Progenitor cell of endocrine pancreas (in vitro differentiated cells): Measurements from ENCODE around the gene FAM210B. TPM values are rescaled to one million over a fixed set of nuclear protein-coding genes. Genes with fewer than 3 reads are reported as not detected.
A peak's percentile ranks its signal among the peaks of the same experiment; 100 is the strongest.

Experiments
- DNase-seq: peaks from one replicate; pipeline ENCODE4 v3.0.0; 2021; ENCODE audit warnings: low spot score; ENCODE audit not compliant: unreplicated experiment
- H3K27ac Mint-ChIP-seq: 2 replicates; pipeline ENCODE4 v1.8.0; 2021; ENCODE audit warnings: mild to moderate bottlenecking, moderate library complexity, mixed read lengths
- H3K27me3 Mint-ChIP-seq: 2 replicates; pipeline ENCODE4 v1.8.0; 2021; ENCODE audit warnings: mixed read lengths
- H3K36me3 Mint-ChIP-seq: 2 replicates; pipeline ENCODE4 v1.8.0; 2022; ENCODE audit warnings: mixed read lengths; ENCODE audit not compliant: insufficient read depth
- H3K4me1 Mint-ChIP-seq: 2 replicates; pipeline ENCODE4 v1.8.0; 2021; ENCODE audit warnings: low read depth, mixed read lengths
- H3K4me3 Mint-ChIP-seq: 2 replicates; pipeline ENCODE4 v1.8.0; 2021; ENCODE audit warnings: low read depth, mild to moderate bottlenecking, moderate library complexity, mixed read lengths
- H3K9me3 Mint-ChIP-seq: 2 replicates; pipeline ENCODE4 v1.8.0; 2021; ENCODE audit warnings: low read depth, mixed read lengths
- total RNA-seq: library from RNA; stranded (reverse); gene quantifications from 2 replicates; pipeline ENCODE4 v1.2.1, GENCODE V29; 2021
- TF ChIP-seq, protein P1 (sequence below): fragments of 200-600 bp; sonication (generic); IDR thresholded peaks from one replicate; pipeline ENCODE4 v1.5.0; 2021; ENCODE audit warnings: antibody characterized with exemption, mild to moderate bottlenecking; ENCODE audit not compliant: unreplicated experiment

The FAM210B gene
- total RNA-seq, 1 donor from 2014 or later = 60.3 TPM

- Mint-ChIP-seq H3K4me1 (peaks cover 18% of the 10 kb centered on the region), H3K9me3 (no peaks in the 10 kb centered on the region), H3K36me3 (peaks cover 10% of the 10 kb centered on the region), H3K27me3 (no peaks in the 10 kb centered on the region), H3K27ac (no peak overlapping the region), H3K4me3 (no peak overlapping the region)
- no peak for DNase-seq
- TF ChIP-seq, protein P1, sequence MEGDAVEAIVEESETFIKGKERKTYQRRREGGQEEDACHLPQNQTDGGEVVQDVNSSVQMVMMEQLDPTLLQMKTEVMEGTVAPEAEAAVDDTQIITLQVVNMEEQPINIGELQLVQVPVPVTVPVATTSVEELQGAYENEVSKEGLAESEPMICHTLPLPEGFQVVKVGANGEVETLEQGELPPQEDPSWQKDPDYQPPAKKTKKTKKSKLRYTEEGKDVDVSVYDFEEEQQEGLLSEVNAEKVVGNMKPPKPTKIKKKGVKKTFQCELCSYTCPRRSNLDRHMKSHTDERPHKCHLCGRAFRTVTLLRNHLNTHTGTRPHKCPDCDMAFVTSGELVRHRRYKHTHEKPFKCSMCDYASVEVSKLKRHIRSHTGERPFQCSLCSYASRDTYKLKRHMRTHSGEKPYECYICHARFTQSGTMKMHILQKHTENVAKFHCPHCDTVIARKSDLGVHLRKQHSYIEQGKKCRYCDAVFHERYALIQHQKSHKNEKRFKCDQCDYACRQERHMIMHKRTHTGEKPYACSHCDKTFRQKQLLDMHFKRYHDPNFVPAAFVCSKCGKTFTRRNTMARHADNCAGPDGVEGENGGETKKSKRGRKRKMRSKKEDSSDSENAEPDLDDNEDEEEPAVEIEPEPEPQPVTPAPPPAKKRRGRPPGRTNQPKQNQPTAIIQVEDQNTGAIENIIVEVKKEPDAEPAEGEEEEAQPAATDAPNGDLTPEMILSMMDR = no peak
Observed at GRCh38 chr20:56391596-56392131, 32.9 kb downstream of the FAM210B start.

GRCh38 chr20:56392132-56392880 is 33.5 kb downstream of the FAM210B start, which contains the start of the genes AURKA and CSTF1:
TSS of gene AURKA (minus strand) at chr20:56392215. CDS start at chr20:56388197, 4,018 bp downstream.
TSS of gene CSTF1 (plus strand) at chr20:56392645. CDS start at chr20:56395553, 2,908 bp downstream.
- Mint-ChIP-seq H3K27ac (peak within 1 kb of the TSS; percentile 90), H3K9me3 (no peaks in the 10 kb centered on the region), H3K36me3 (peaks cover 13% of the 10 kb centered on the region), H3K4me1 (peaks cover 18% of the 10 kb centered on the region), H3K27me3 (no peaks in the 10 kb centered on the region), H3K4me3 (no peak within 1 kb of the TSS)
- peak; percentile 98 for DNase-seq
- TF ChIP-seq, protein P1 = no peak

GRCh38 chr20:56392881-56393482 is 34.2 kb downstream of the FAM210B start:
- no peak for DNase-seq
- TF ChIP-seq, protein P1 = no peak
- Mint-ChIP-seq H3K27me3 (no peaks in the 10 kb centered on the region), H3K9me3 (no peaks in the 10 kb centered on the region), H3K36me3 (peaks cover 14% of the 10 kb centered on the region), H3K27ac (peak overlapping the region; percentile 90), H3K4me3 (no peak overlapping the region), H3K4me1 (peaks cover 18% of the 10 kb centered on the region)

GRCh38 chr20:56393653-56394052 is 34.9 kb downstream of the FAM210B start:
- H3K4me1 Mint-ChIP-seq = peaks cover 18% of the 10 kb centered on the region
- peaks cover 17% of the 10 kb centered on the region for H3K36me3 Mint-ChIP-seq
- H3K9me3 Mint-ChIP-seq = no peaks in the 10 kb centered on the region
- peak overlapping the region; percentile 90 for H3K27ac Mint-ChIP-seq
- no peak for DNase-seq
- TF ChIP-seq, protein P1 = no peak
- no peak overlapping the region for H3K4me3 Mint-ChIP-seq
- no peaks in the 10 kb centered on the region for H3K27me3 Mint-ChIP-seq

DNA sequence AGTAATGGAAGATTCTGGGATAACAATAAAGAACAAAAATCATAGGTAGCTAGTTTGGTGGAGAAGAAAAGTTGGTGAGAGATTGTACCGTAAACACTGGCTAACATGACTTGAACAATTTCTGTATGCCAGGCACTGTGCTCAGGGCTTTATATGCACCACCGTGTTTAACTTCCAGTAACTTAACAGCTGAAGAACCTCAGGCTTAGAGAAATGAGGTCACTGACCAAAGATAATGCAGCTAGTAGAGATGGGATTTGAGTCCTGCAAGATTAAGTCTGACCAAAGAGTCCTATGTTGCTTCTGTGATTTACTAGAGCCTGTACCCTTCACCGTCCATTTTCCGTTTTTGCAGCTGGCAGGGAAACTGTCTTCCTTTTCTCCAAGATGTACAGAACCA is 36.4 kb downstream of the FAM210B start:
- no peaks in the 10 kb centered on the region for H3K9me3 Mint-ChIP-seq
- no peak for DNase-seq
- no peak overlapping the region for H3K27ac Mint-ChIP-seq
- H3K36me3 Mint-ChIP-seq = peaks cover 20% of the 10 kb centered on the region
- no peaks in the 10 kb centered on the region for H3K27me3 Mint-ChIP-seq
- TF ChIP-seq, protein P1 = no peak
- peaks cover 15% of the 10 kb centered on the region for H3K4me1 Mint-ChIP-seq
- no peak overlapping the region for H3K4me3 Mint-ChIP-seq
